GM23248 (cell line): ENCODE results near the gene ACO2.

ENCODE experiments used
- EZH2 ChIP-seq: fragments of 200-600 bp; sonication (generic); IDR thresholded peaks from 2 replicates; pipeline ENCODE4 v1.6.1; 2018; ENCODE audit warnings: antibody characterized with exemption, mild to moderate bottlenecking; ENCODE audit not compliant: insufficient read depth, poor library complexity, severe bottlenecking
- EZH2phosphoT487 ChIP-seq: fragments of 200-600 bp; sonication (generic); IDR thresholded peaks from 2 replicates; pipeline ENCODE4 v1.6.1; 2018; ENCODE audit warnings: antibody characterized with exemption, moderate library complexity, mild to moderate bottlenecking, low read depth; ENCODE audit not compliant: insufficient read depth

- TF ChIP-seq EZH2 (no peak), EZH2phosphoT487 (no peak)
Measured at GRCh38 chr22:41437198-41437597, 31.7 kb upstream of the ACO2 start.
